HG02970 (cell line): Measurements from ENCODE around the gene NLRP3.

Source experiments
- ATAC-seq: cut with Tn5 transposase; IDR thresholded peaks from one replicate; pipeline ENCODE4 v1.9.1; 2021; ENCODE audit warnings: mild to moderate bottlenecking, moderate library complexity, moderate number of reproducible peaks; ENCODE audit not compliant: unreplicated experiment, low FRiP score

The NLRP3 gene

GRCh38 chr1:247435030-247435758 lies 19.2 kb downstream of the NLRP3 start:
- no peak for ATAC-seq

- ATAC-seq: no peak
Measured at GRCh38 chr1:247435759-247436147, 19.8 kb downstream of the NLRP3 start.

DNA sequence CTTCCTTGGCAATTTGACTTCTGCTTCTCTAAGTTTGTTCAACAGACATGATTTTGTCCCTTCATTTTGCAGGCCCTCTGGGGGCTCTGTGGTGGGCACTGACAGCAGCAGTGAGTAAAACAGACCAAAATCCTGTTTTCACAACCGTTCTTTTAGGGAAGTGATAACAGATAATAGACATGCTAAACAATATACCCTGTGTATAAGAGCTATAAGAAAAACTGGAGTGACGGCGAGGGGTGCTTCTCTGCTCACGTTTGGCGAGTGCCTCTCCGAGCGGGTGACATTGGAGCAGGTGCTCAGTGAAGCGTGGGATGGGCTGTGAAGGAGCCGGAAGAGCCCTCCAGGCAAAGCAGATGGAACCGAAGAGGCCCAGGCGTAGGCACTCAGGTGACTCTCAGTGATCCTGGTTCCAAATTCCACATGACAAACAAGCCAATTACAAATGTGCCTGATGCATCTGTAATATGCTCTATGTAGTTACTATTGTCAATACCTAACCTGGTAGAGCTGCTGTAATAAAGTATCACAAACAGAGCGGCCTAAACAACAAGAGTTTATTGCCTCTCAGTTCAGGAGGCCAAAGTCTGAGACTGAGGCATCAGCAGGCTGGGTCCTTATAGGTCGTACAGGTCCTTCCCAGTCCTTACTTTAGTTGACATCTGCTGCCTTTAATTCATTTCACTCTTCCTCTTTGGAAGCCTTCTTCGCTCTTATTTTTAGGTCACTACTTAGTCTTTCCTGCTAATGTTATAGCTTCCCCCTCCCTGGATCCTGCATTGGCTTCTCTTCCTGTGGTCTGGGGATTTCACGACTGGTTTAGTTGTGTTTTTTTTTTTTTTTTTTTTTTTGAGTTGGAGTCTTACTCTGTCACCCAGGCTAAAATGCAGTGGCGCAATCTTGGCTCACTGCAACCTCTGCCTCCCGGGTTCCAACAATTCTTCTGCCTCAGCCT lies 21.9 kb downstream of the NLRP3 start:
- ATAC-seq: no peak

GRCh38 chr1:247440001-247440620 lies 24.1 kb downstream of the NLRP3 start:
- peak; percentile 97 for ATAC-seq

DNA sequence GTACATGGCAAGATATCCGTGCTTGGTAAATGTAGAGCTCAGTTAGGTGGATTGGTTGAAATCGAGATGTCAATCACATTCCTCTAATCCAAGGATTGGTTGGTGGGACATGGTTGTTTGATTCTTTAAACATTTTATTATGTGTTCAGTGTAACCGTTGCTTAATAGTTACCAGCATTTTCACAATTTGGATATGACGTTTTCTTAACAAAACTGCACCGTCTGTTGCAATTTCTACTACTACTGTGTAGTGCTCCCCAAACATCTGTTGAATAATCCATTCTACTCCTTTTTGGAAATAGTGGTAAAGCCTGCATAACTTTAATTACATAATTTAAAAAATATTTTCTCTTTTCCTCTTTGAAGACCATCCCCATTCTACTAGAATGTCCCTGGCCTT lies 25.6 kb downstream of the NLRP3 start:
- ATAC-seq: no peak

DNA sequence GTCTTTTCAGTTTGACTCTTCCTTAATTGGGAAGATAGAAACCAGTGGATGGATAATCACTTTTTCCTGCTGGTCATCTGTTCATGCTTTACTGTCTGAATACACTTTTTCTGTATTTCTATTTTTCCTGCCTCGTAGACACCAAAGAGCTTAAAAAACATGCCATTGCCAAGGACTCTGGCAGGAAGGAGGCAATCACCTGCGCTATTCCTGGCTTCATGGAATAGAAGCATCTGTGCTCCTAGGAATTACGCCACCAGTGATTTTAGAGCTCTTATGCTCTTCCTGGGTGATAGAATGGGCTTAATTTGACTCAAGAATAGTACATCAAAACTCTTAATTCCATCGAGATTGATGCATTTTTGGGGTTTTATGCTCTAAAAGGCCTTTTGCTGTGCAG lies 26.2 kb downstream of the NLRP3 start:
- no peak for ATAC-seq

DNA sequence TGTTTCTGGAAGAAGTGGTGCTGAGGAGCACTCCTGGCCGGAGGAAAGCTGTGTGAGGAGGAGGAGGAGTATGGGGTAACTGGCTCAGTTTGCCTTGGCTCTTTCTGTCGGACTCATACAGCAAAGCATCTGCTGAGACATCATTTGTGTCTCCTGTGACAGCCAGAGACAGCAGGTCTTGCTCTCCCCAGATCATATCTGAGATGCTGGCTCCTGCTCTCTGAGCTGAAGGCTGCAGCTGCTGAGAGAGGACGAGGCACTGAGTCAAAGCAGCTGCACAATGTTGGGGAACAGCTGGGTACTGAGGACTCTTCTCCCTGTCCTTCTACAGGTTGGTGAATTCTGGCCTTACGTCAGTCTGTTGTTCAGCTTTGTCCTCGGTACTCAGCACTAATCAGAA lies 27.7 kb downstream of the NLRP3 start:
- no peak for ATAC-seq

GRCh38 chr1:247444571-247444970 lies 28.6 kb downstream of the NLRP3 start:
- ATAC-seq: no peak

GRCh38 chr1:247445526-247446356 lies 29.8 kb downstream of the NLRP3 start:
- no peak for ATAC-seq

DNA sequence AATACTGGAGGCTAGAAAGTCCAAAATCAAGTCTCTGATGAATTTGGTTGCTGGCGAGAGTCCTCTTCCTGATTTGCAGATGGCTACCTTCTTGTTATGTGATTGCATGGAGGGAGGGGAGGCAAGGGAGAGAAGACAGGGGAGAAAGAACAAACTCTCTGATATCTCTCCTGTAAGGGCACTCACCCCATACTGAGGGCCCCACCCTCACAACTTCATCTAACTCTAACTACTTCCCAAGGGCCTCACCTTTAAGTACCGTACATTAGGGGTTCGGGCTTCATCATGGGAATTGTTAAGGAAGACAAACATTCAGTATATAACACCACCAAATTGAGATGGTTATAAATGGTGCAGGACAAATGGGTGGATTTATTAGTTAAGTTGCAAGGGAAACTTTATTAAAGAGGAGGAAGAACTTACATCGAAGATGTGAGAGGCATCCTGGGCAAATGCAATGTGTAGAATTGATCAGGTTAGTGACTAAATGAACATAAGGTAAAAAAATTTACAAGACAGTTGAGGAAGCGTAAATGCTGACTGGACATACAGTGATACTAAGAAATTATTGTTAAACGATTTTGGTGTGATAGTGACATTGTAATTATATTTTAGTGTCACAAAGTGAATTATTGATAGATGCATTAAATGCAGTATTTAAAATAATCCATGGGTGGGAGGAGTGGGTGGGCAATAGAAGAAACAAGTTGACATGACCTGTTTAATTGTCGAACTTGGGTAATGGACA lies 31.4 kb downstream of the NLRP3 start:
- no peak for ATAC-seq

- ATAC-seq: no peak
Measured at GRCh38 chr1:247448107-247448791, 32.3 kb downstream of the NLRP3 start.

- no peak for ATAC-seq
Measured at GRCh38 chr1:247451388-247452010, 35.5 kb downstream of the NLRP3 start.

DNA sequence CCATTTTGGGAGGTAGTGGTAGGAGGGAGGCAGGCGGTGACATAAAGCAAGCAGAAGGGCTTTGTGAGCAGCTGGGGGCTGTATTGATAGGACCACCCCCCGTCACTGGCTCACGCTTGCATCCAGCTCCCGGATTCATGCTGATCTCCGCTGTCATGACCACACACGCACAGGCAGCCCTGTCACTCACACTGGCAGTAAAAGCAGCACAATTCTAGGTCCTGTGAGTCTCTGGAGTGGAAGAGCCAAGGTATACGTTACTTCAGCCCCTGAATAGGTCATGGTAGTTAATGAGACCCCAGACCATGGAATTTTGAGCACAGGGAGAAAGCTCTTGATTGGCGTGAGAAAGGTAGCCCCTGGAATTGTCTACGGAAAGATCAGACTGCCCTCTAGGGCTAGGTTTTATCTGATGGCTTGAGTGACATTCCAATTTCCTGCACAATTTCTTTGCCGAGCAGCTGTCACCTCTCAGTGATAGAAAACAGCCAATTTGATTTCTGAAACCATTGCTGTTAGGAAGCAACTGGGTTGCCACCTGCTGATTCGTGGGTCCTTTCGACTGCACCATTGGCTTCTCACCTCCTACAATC lies 36.6 kb downstream of the NLRP3 start:
- ATAC-seq: no peak

DNA sequence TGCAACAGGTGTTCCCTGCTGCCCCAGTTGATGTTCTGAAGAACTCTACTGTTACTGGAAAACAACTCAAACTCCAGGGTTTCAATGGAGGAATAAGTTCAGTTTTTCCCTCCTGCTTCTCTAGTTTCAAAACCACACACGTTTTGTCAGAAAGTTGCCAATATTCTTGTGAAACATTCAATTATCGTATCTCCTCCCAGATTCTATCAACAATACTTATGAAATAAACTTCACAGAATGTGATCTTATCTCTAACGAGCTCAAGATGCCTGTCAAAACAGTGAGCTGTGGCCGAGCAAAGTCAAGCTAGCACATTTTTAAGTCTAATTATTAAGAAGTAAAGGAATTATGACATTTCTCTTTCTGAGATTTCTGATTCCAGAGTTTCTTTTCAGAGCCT lies 37.3 kb downstream of the NLRP3 start:
- no peak for ATAC-seq

DNA sequence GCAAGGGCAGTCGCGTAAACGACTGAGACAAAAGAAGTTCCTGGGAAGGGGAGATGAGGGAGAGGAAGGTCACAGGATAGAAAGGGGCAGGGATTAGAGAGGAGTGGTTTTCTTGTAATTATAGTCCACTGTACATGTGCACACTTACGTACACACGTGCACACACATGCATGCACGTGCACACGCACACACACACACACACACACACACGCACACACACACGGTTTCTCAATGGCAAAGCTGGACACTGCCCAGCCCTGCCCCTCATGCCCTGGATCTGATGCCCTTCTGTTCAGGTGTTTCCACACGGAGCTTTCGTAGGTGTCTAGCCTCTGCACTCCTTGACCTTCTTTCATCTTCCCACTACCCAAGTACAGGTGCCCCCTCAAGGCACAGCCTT lies 38.0 kb downstream of the NLRP3 start:
- no peak for ATAC-seq

DNA sequence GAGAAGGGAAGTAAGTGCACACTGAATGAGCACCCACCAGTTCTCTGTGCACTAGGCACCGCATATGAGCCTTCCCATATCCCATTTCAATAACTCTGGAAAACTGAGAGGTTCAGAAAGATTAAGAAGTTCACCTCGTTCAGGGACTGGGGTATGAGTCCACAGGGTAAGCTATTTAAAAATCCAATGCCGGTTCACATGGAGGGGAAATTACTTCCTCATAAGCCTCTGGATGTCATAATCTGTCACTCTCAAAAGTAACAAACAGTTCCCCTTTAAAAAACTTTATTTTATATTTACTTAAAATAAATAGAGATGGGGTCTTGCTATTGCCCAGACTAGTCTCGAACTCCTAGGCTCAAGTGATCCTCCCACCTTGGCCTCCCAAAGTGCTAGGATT lies 40.0 kb downstream of the NLRP3 start:
- no peak for ATAC-seq

GRCh38 chr1:247456914-247457639 lies 41.1 kb downstream of the NLRP3 start:
- no peak for ATAC-seq

- ATAC-seq: no peak
Measured at GRCh38 chr1:247459507-247459906, 43.5 kb downstream of the NLRP3 start.
